PFSK-1 (cell line): ENCODE measurements around the gene MGA.

Source experiments
- POLR2AphosphoS5 ChIP-seq: IDR thresholded peaks from 2 replicates; pipeline ENCODE4 v1.6.1; 2012; ENCODE audit warnings: low read depth, mild to moderate bottlenecking, control low read depth, low read length, moderate library complexity
- SIN3A ChIP-seq: IDR thresholded peaks from 2 replicates; pipeline ENCODE4 v1.6.1; 2012; ENCODE audit warnings: mild to moderate bottlenecking, low read length, moderate library complexity, borderline replicate concordance; ENCODE audit not compliant: insufficient read depth
- TAF1 ChIP-seq: IDR thresholded peaks from 2 replicates; pipeline ENCODE4 v1.6.1; 2012; ENCODE audit warnings: low read length, control low read depth, borderline replicate concordance; ENCODE audit not compliant: insufficient read depth

- TF ChIP-seq POLR2AphosphoS5 (no peak), TAF1 (no peak), SIN3A (no peak)
Measured at GRCh38 chr15:41689083-41689482, 28.9 kb downstream of the MGA start.
